HG03039 (cell line): Measurements from ENCODE around the gene GDAP1L1.

ENCODE experiments used
- ATAC-seq: cut with Tn5 transposase; IDR thresholded peaks from one replicate; pipeline ENCODE4 v1.9.1; 2021; ENCODE audit warnings: mild to moderate bottlenecking, moderate library complexity; ENCODE audit not compliant: unreplicated experiment

GDAP1L1 gene

GRCh38 chr20:44251284-44251683 lies 4.2 kb downstream of the GDAP1L1 start:
- no peak for ATAC-seq

- ATAC-seq = no peak
Observed at GRCh38 chr20:44253528-44253927, 6.4 kb downstream of the GDAP1L1 start.

- no peak for ATAC-seq
Observed at GRCh38 chr20:44254073-44254472, 7.0 kb downstream of the GDAP1L1 start.

- ATAC-seq = no peak
Observed at GRCh38 chr20:44255942-44256341, 8.8 kb downstream of the GDAP1L1 start.

GRCh38 chr20:44256961-44257360 lies 9.9 kb downstream of the GDAP1L1 start:
- ATAC-seq = no peak

DNA sequence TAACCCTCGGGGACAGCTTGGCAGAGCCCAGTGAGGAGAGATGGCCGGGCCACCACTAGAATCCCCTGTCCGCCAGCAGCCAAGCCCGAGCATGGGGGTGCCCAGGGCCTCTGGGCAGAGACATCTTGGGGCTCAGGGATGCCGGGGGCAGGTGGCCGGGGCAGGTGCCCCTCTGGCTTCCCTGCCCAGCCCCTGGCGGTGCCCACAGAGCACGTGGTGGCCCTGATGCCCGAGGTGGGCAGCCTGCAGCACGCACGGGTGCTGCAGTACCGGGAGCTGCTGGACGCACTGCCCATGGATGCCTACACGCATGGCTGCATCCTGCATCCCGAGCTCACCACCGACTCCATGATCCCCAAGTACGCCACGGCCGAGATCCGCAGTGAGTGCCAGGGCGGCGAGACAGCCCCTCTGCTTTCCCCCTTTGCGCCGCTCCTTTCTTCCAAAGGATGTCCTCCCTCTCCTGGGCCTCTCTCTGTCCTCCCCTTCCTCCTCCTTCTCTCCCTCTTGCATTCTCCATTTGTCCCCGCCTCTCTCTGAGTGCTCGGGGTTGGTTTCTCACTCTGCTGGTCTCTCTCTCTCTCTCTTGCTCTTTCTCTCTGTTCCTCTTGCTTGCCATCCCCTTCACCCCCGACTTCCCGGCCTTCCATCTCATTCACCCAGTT lies 11.2 kb downstream of the GDAP1L1 start:
- no peak for ATAC-seq

- no peak for ATAC-seq
Observed at GRCh38 chr20:44264287-44264686, 17.2 kb downstream of the GDAP1L1 start.

DNA sequence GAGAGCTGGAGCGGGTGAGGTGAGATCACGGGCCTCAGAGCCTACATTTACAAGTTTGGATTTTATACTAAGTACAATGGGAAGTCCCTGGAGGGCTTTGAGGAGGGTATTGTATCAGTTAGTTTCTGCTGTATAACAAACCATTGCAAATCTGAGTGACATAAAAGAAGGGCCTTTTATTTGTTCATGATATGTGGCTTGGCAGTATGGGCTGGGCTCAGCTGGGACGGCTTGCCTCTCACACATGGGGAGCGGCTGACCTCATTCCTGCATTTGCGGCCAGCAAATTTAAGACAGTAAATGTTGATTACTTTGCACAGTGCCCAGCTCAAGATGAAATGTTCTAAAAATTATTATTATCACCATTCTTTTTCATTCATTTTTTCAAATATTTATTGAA lies 21.7 kb downstream of the GDAP1L1 start:
- ATAC-seq = no peak

DNA sequence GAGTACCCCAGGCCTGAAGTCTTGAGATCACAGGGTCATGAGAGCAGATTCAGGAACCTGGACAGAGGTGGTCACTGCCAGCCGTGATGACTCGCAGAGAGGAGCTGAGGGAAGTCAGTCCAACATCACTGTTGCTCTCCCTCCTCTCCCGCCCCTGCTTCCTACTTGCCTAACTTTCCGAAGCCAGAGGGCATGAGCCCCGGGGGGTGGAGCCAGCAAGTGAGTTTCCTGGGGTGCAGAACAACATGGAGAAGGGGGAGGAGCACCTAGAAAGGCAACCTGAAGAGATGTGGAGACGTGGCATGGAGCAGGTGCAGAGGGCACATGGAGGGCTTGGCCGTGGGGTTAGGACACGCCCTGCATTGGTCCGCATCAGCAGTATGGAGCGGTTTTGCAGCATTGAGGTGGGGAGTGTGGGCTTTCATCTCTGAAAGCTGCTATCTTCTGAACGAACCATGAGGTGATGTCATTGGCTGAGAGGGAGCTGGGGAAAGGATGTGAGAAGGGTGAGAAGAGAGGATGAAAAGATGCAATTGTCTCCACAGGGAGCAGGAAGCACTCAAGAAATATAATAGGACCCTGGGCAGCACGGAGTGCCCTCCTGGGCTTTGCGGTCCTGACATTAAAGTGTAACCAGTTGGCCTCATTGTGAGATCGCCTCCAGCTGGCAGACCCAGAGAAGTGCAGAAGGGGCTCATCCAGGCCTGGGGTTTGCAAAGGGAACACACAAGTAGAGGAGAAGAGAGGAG lies 25.0 kb downstream of the GDAP1L1 start:
- no peak for ATAC-seq

- ATAC-seq = no peak
Observed at GRCh38 chr20:44273231-44274215, 26.4 kb downstream of the GDAP1L1 start.

DNA sequence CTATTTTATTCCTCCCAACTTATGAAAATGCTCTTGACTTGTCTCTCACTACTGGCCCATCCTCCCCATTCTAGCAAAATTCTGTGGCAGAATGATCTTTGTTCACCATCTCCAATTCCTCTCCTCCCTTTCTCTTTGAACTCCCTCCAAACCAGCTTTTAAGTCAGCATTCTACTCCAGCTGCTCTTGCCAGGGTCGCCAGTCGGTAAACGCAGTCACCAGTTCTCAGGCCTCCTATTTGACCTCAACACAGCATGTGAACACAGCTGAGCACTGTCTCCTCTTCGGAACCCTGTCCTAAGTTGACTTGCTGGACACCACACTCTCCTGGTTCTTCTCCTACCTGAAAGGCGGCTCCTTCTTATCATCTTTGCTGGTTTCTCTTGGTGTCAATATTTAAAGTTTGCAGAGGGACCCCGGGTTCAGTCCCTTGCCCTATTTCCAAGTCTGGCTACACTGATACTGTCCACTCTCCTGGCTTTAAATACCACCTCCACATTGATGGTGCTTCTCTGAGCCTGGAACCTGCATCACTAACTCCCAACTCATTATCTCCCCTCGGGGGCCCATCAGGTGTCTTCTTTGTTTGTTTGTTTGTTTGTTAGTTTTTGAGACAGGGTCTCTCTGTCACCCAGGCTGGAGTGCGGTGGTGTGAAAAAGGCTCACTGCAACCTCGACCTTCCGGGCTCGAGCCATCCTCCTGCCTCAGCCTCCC lies 27.4 kb downstream of the GDAP1L1 start:
- no peak for ATAC-seq

DNA sequence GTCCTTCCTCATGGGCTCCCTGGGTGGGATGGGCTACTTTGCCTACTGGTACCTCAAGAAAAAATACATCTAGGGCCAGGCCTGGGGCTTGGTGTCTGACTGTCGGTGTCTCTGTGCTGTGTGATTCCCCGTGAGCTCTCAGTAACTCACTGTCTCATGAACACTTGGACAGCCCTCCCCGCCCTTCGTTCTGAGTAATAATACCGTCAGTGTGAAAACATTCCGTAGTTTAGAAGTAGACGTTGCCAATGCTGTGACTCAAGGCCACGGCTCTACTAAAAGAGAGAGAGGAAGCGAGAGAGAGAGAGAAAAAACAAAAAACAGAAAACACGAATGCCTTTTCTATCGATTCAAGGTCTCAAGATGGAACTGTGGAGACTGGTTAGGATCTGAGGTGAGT lies 32.1 kb downstream of the GDAP1L1 start:
- no peak for ATAC-seq

DNA sequence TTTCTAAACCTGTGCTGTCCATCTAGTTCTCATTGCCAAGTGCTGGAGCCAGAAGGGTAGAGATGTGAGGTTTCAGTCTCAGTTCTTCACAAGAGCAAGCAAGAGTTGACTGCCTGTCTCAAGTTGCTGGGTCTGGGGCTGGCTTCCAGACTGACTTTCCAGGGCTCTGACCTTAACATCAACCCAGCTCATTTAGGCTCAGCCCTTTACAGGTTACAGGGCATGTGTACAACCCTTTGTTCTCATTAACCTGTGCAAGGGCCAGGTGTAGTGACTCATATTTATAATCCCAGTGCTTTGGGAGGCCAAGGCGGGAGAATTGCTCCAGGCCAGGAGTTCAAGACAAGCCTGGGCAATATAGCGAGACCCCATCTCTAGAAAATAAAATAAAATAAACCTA lies 33.3 kb downstream of the GDAP1L1 start:
- ATAC-seq = no peak

GRCh38 chr20:44282192-44282591 lies 35.1 kb downstream of the GDAP1L1 start:
- ATAC-seq = no peak

GRCh38 chr20:44284032-44284431 lies 36.9 kb downstream of the GDAP1L1 start:
- no peak for ATAC-seq

- ATAC-seq = no peak
Observed at GRCh38 chr20:44287272-44288097, 40.4 kb downstream of the GDAP1L1 start.

DNA sequence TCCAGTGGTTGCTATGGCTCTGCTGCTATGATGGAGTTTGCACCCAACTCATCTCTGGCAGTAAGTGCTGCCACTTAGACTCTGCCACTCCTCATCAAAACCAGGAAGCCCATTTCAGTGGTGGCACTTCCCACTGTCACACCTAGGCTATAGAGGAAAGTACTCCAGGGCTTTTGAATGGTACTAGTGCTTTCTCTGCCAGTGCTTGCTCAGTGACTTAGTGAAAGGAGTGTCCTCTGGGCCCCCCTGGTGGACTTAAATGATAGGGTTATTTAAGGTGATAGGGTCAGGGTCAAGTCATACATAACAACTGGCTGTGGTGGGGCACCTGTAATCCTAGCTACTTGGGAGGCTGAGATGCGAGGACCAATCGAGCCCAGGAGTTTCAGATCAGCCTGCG lies 41.1 kb downstream of the GDAP1L1 start:
- ATAC-seq = no peak

GRCh38 chr20:44291754-44292153 lies 44.6 kb downstream of the GDAP1L1 start:
- no peak for ATAC-seq

DNA sequence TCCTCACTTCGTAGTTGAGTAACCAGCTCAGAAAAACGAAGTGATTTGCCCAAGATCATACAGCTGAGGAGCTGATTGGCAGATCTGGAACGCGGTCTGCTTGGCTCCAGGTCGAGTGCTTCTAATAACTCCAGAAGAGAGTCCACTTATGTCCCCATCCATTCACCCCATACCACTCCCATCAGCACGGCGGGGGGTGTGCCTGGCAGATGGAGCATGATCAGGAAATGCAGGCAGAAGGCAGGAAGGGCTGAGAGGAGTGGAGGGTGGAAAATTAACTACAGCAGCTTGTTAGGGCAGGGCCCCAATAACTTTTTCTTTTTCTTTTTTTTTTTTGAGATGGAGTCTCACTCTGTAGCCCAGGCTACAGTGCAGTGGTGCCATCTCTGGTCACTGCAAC lies 48.9 kb downstream of the GDAP1L1 start:
- no peak for ATAC-seq

DNA sequence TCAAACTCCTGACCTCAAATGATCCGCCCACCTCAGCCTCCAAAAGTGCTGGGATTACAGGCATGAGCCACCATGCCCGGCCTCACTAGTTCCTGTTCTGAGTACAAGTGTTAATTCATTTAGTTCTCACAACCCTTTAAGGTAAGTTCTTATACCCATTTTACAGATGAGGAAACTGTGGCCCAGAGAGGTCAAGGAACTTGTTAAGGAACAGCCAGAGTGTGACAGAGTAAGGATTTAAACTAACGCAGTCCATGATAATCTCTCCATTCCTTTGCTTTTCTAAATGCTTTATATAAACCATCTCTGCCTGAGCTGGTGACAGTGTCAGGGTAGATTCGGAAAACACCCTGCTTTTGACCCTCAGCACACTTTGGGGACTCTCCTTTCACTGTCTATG lies 50.6 kb downstream of the GDAP1L1 start:
- ATAC-seq = no peak
